Activated CD8-positive, alpha-beta memory T cell treated with anti-CD3 and anti-CD28 coated beads for 4 hours (primary cell): ENCODE results near the gene C7orf33.
"Not testable (repeated sequence)": the region's sequence is repeated elsewhere in the genome, so short reads cannot be mapped to it uniquely, and the experiment has no call there.

Source experiments
- DNase-seq, 2 donors: peaks; one replicate each; pipeline ENCODE4 v3.0.0-alpha.2; 2020; ENCODE audit warnings: low read depth in 2 of 2

C7orf33 gene

GRCh38 chr7:148590471-148590870, at the start of gene C7orf33:
TSS of gene C7orf33 (plus strand) at chr7:148590766. CDS start at chr7:148590926, 160 bp downstream.
- DNase-seq: no peak

GRCh38 chr7:148541891-148542504, 48.6 kb upstream of the C7orf33 start:
- DNase-seq: no peak

- DNase-seq: no peak
These were observed 47.3 kb upstream of the C7orf33 start for GRCh38 chr7:148543302-148543701.

- no peak for DNase-seq
These were observed 45.4 kb upstream of the C7orf33 start for GRCh38 chr7:148545172-148545571.

- no peak for DNase-seq
These were observed 44.6 kb upstream of the C7orf33 start for GRCh38 chr7:148545932-148546331.

GRCh38 chr7:148546857-148547256, 43.7 kb upstream of the C7orf33 start:
- DNase-seq: no peak

GRCh38 chr7:148547951-148548350, 42.6 kb upstream of the C7orf33 start:
- no peak for DNase-seq

GRCh38 chr7:148553979-148554378, 36.6 kb upstream of the C7orf33 start:
- no peak for DNase-seq

GRCh38 chr7:148556892-148557291, 33.7 kb upstream of the C7orf33 start:
- DNase-seq: no peak

- no peak for DNase-seq
These were observed 31.7 kb upstream of the C7orf33 start for GRCh38 chr7:148558914-148559313.

- DNase-seq: no peak
These were observed 29.5 kb upstream of the C7orf33 start for GRCh38 chr7:148561099-148561498.

- DNase-seq: no peak
These were observed 26.8 kb upstream of the C7orf33 start for GRCh38 chr7:148563583-148564274.

GRCh38 chr7:148564275-148564951, 26.2 kb upstream of the C7orf33 start:
- DNase-seq: peak in 1 of 2 donors; percentile 4

GRCh38 chr7:148566736-148567135, 23.8 kb upstream of the C7orf33 start:
- no peak for DNase-seq

- no peak for DNase-seq
These were observed 23.0 kb upstream of the C7orf33 start for GRCh38 chr7:148567524-148567923.

- no peak for DNase-seq
These were observed 20.1 kb upstream of the C7orf33 start for GRCh38 chr7:148570510-148570909.

GRCh38 chr7:148570973-148571372, 19.6 kb upstream of the C7orf33 start:
- DNase-seq: not testable (repeated sequence)

GRCh38 chr7:148571381-148571780, 19.2 kb upstream of the C7orf33 start:
- DNase-seq: no peak

- DNase-seq: no peak
These were observed 18.5 kb upstream of the C7orf33 start for GRCh38 chr7:148572067-148572522.

GRCh38 chr7:148573581-148573980, 17.0 kb upstream of the C7orf33 start:
- DNase-seq: not testable (repeated sequence)

GRCh38 chr7:148575640-148576411, 14.7 kb upstream of the C7orf33 start:
- peak; percentile 27 to 46 for DNase-seq

- DNase-seq: no peak
These were observed 11.2 kb upstream of the C7orf33 start for GRCh38 chr7:148579366-148579765.
